MM.1S (cell line): ENCODE measurements around the gene FAM227A.
"Not testable (repeated sequence)": the region's sequence is repeated elsewhere in the genome, so short reads cannot be mapped to it uniquely, and the experiment has no call there.

Experiments used
- DNase-seq: peaks from one replicate; pipeline ENCODE4 v3.0.0-alpha.2; 2015
- H2AFZ ChIP-seq: fragments of 300-600 bp; sonication (generic); 2 replicates; pipeline ENCODE4 v1.6.0; 2016; ENCODE audit warnings: antibody characterized with exemption, low read length
- H3F3A ChIP-seq: fragments of 300-600 bp; sonication (generic); 2 replicates; pipeline ENCODE4 v1.6.1; 2016; ENCODE audit warnings: mild to moderate bottlenecking, antibody characterized with exemption, low read length, moderate library complexity, mixed read lengths; ENCODE audit not compliant: insufficient read depth
- H3K27ac ChIP-seq: fragments of 300-600 bp; sonication (generic); 2 replicates; pipeline ENCODE4 v1.5.1; 2016; ENCODE audit warnings: mild to moderate bottlenecking, low read length
- H3K27me3 ChIP-seq: fragments of 300-600 bp; sonication (generic); replicated peaks from 2 replicates; pipeline ENCODE4 v1.6.0; 2016; ENCODE audit warnings: low read length; ENCODE audit not compliant: insufficient read depth
- H3K36me3 ChIP-seq: fragments of 300-600 bp; sonication (generic); replicated peaks from 2 replicates; pipeline ENCODE4 v1.6.1; 2016; ENCODE audit warnings: mild to moderate bottlenecking, low read length, mixed read lengths; ENCODE audit not compliant: insufficient read depth
- H3K4me1 ChIP-seq: fragments of 300-600 bp; sonication (generic); 2 replicates; pipeline ENCODE4 v1.6.1; 2016; ENCODE audit warnings: low read length, mixed read lengths
- H3K4me2 ChIP-seq: fragments of 300-600 bp; sonication (generic); 2 replicates; pipeline ENCODE4 v1.6.0; 2016; ENCODE audit warnings: low read depth, low read length
- H3K4me3 ChIP-seq: fragments of 300-600 bp; sonication (generic); 2 replicates; pipeline ENCODE4 v1.5.1; 2016; ENCODE audit warnings: low read length, mixed read lengths
- H3K79me2 ChIP-seq: fragments of 300-600 bp; sonication (generic); 2 replicates; pipeline ENCODE4 v1.6.1; 2016; ENCODE audit warnings: mixed run types, low read length, mixed read lengths
- H3K9ac ChIP-seq: fragments of 300-600 bp; sonication (generic); 2 replicates; pipeline ENCODE4 v1.6.1; 2016; ENCODE audit warnings: low read length, mixed read lengths
- H3K9me2 ChIP-seq: fragments of 300-600 bp; sonication (generic); replicated peaks from 2 replicates; pipeline ENCODE4 v1.6.1; 2016; ENCODE audit warnings: mild to moderate bottlenecking, low read length, mixed read lengths; ENCODE audit not compliant: insufficient read depth
- H3K9me3 ChIP-seq: fragments of 300-600 bp; sonication (generic); replicated peaks from 2 replicates; pipeline ENCODE4 v1.6.1; 2016; ENCODE audit warnings: mild to moderate bottlenecking, low read length, mixed read lengths; ENCODE audit not compliant: insufficient read depth
- H4K20me1 ChIP-seq: fragments of 300-600 bp; sonication (generic); 2 replicates; pipeline ENCODE4 v1.6.1; 2016; ENCODE audit warnings: mild to moderate bottlenecking, low read length, moderate library complexity, mixed read lengths; ENCODE audit not compliant: insufficient read depth
- EZH2 ChIP-seq: fragments of 300-600 bp; sonication (generic); optimal IDR thresholded peaks from 2 replicates; pipeline ENCODE3; 2017; ENCODE audit warnings: low read depth, mild to moderate bottlenecking, antibody characterized with exemption, low read length, mixed read lengths
- EZH2phosphoT487 ChIP-seq: fragments of 300-600 bp; sonication (generic); IDR thresholded peaks from 2 replicates; pipeline ENCODE4 v1.6.1; 2018; ENCODE audit warnings: antibody characterized with exemption, low read length
- TF ChIP-seq, protein P1 (sequence below): fragments of 300-600 bp; sonication (generic); IDR thresholded peaks from 2 replicates; pipeline ENCODE4 v1.5.1; 2016; ENCODE audit warnings: antibody characterized with exemption, low read length, mixed read lengths

The FAM227A gene

DNA sequence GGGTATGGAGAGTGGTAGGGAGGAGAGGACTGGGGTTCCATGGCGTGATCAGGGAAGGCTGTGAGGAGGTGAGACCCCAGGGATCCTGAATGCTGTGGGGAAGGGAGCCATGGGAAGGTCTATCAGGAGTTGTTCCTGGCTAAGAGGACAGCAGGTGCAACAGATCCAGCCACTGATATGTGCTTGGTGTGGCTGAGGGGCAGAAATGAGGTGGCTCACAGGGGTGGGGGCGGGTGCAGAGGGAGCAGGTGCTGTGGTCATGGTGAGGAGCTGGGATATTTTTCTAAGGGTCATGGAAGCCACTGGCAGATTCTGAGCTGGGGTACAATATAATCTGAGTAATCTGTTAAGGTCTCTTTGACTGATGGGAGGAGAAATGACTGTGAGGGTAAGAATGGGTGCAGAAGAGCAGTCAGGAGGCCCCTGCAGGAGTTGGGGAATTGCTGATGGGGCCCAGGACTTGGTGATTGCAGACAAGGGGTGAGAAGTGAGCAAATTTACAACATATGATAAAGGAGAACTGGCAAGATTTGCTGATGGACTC is 54.9 kb downstream of the FAM227A start:
- H3K9me3 ChIP-seq: no peaks in the 10 kb centered on the region
- H4K20me1 ChIP-seq: no peaks in the 10 kb centered on the region
- H3K4me1 ChIP-seq: no peaks in the 10 kb centered on the region
- H3K4me3 ChIP-seq: no peak overlapping the region
- no peak overlapping the region for H2AFZ ChIP-seq
- DNase-seq: no peak
- no peaks in the 10 kb centered on the region for H3K36me3 ChIP-seq
- no peak overlapping the region for H3K4me2 ChIP-seq
- TF ChIP-seq EZH2 (no peak), EZH2phosphoT487 (no peak)
- TF ChIP-seq, protein P1, sequence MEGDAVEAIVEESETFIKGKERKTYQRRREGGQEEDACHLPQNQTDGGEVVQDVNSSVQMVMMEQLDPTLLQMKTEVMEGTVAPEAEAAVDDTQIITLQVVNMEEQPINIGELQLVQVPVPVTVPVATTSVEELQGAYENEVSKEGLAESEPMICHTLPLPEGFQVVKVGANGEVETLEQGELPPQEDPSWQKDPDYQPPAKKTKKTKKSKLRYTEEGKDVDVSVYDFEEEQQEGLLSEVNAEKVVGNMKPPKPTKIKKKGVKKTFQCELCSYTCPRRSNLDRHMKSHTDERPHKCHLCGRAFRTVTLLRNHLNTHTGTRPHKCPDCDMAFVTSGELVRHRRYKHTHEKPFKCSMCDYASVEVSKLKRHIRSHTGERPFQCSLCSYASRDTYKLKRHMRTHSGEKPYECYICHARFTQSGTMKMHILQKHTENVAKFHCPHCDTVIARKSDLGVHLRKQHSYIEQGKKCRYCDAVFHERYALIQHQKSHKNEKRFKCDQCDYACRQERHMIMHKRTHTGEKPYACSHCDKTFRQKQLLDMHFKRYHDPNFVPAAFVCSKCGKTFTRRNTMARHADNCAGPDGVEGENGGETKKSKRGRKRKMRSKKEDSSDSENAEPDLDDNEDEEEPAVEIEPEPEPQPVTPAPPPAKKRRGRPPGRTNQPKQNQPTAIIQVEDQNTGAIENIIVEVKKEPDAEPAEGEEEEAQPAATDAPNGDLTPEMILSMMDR: no peak
- H3K9me2 ChIP-seq: no peaks in the 10 kb centered on the region
- no peak overlapping the region for H3K27ac ChIP-seq
- no peaks in the 10 kb centered on the region for H3K79me2 ChIP-seq
- H3K27me3 ChIP-seq: no peaks in the 10 kb centered on the region
- H3K9ac ChIP-seq: no peak overlapping the region
- H3F3A ChIP-seq: no peaks in the 10 kb centered on the region

DNA sequence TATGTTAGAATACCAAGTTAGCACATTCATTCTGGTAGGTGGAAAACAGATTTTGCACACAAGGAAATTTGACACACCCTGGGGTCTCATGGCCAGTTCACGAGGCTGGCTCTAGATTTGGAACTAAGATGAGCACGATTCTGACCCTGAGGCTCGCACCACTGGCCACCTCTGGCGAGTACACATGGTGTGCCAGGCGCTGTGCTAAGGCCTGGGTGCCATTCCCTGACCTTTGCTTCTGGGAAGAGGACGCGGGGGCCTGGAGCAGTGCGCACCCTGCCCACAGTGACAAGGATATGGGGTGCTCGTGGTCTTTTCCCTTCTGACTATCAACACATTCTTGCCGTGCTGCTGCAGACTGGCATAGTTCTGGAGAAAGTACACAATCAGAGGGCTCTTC is 56.7 kb downstream of the FAM227A start:
- Histone ChIP-seq H3K9me2 (no peaks in the 10 kb centered on the region), H3K4me1 (no peaks in the 10 kb centered on the region), H2AFZ (no peak overlapping the region), H3K9me3 (no peaks in the 10 kb centered on the region), H3K27me3 (no peaks in the 10 kb centered on the region), H3K79me2 (no peaks in the 10 kb centered on the region), H3K4me2 (no peak overlapping the region), H3K27ac (no peak overlapping the region), H4K20me1 (no peaks in the 10 kb centered on the region), H3K4me3 (no peak overlapping the region), H3K9ac (no peak overlapping the region), H3F3A (no peaks in the 10 kb centered on the region), H3K36me3 (no peaks in the 10 kb centered on the region)
- no peak for DNase-seq
- TF ChIP-seq EZH2phosphoT487: no peak
- TF ChIP-seq, protein P1: no peak
- TF ChIP-seq EZH2: no peak

DNA sequence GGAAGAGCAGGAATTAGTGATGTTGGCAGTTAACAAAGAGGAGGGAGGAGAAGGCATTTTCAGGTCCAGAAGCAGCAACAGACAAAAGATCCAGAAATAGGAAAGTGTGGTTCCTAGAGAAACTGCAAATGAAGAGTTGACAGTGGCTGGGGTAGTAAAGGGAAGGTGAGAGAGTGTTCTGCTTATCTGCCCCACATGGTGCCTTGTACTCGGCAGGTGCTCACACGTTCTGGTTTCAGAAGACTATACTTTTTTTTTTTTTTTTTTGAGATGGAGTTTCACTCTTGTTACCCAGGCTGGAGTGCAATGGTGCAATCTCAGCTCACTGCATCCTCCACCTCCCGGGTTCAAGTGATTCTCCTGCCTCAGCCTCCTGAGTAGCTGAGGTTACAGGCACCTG is 73.3 kb downstream of the FAM227A start:
- peak overlapping the region; percentile 65 for H3K4me2 ChIP-seq
- H3K9ac ChIP-seq, H3K27me3 ChIP-seq, H3K79me2 ChIP-seq, H3K36me3 ChIP-seq, H3K9me2 ChIP-seq, H3K9me3 ChIP-seq, H4K20me1 ChIP-seq: not testable (repeated sequence)
- peaks cover 21% of the 10 kb centered on the region for H3K4me1 ChIP-seq
- peak overlapping the region; percentile 53 for H3K27ac ChIP-seq
- H2AFZ ChIP-seq: 0 out of 2 replicates have a peak overlapping the region, but pooled peaks have one; percentile 25
- DNase-seq: peak; percentile 84
- H3K4me3 ChIP-seq: peak overlapping the region; percentile 6; the same call in 1 of the 2 replicates
- H3F3A ChIP-seq: peaks cover 19% of the 10 kb centered on the region

DNA sequence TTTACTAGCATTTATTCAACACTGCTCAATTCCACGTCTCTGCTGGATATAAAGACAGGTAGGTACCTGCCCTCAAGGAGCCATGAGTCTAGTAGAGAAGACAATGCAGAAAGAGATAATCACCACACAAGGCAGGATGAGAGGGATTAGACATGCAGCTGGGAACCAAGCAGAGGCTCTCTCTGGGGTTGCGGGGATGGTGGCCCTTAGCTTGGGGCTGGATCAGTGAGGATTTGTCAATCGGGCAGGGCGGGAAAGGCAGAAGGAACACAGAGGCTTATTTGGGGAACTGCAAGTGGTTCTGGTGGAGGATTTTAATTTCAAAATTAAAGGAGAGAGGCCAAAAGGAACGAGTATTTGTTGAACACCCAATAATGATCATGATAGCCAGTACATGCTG is 77.7 kb downstream of the FAM227A start:
- Histone ChIP-seq H3K4me3 (no peak overlapping the region), H3K4me2 (no peak overlapping the region), H3F3A (peaks cover 12% of the 10 kb centered on the region), H3K79me2 (no peaks in the 10 kb centered on the region), H3K9ac (no peak overlapping the region), H3K4me1 (peaks cover 15% of the 10 kb centered on the region), H3K9me2 (no peaks in the 10 kb centered on the region), H2AFZ (no peak overlapping the region), H3K9me3 (no peaks in the 10 kb centered on the region), H3K36me3 (no peaks in the 10 kb centered on the region), H3K27ac (no peak overlapping the region), H4K20me1 (no peaks in the 10 kb centered on the region), H3K27me3 (no peaks in the 10 kb centered on the region)
- TF ChIP-seq EZH2 (no peak), EZH2phosphoT487 (no peak)
- no peak for DNase-seq
